ENCODE measurements around the gene RBM3.
A peak's percentile ranks its signal among the peaks of the same experiment; 100 is the strongest.

The RBM3 gene

GRCh38 chrX:48578661-48579128, 4.4 kb downstream of the RBM3 start:
- DNase-seq, result no peak

- no peak for DNase-seq
These were observed 5.0 kb downstream of the RBM3 start for GRCh38 chrX:48579259-48579658.

- DNase-seq, result no peak
These were observed 6.4 kb downstream of the RBM3 start for GRCh38 chrX:48580662-48581061.

- no peak for DNase-seq
These were observed 10.4 kb downstream of the RBM3 start for GRCh38 chrX:48584698-48585097.

- DNase-seq, result no peak
These were observed 15.3 kb downstream of the RBM3 start for GRCh38 chrX:48589482-48590162.

- DNase-seq, result no peak
These were observed 16.2 kb downstream of the RBM3 start for GRCh38 chrX:48590203-48591103.

- no peak for DNase-seq
These were observed 17.0 kb downstream of the RBM3 start for GRCh38 chrX:48591255-48591791.

GRCh38 chrX:48592971-48593370, 18.7 kb downstream of the RBM3 start:
- no peak for DNase-seq

GRCh38 chrX:48595929-48596328, 21.6 kb downstream of the RBM3 start:
- no peak for DNase-seq

GRCh38 chrX:48597353-48598264, 23.3 kb downstream of the RBM3 start, which contains the start of gene WDR13:
TSS of gene WDR13 (plus strand) at chrX:48597492. CDS start at chrX:48597997, 505 bp downstream.
- peak; percentile 96 for DNase-seq

GRCh38 chrX:48598614-48599013, 24.3 kb downstream of the RBM3 start:
- DNase-seq, result no peak

GRCh38 chrX:48599341-48599740, 25.1 kb downstream of the RBM3 start:
- no peak for DNase-seq

- DNase-seq, result no peak
These were observed 25.9 kb downstream of the RBM3 start for GRCh38 chrX:48600226-48600625.

GRCh38 chrX:48601741-48602394, 27.6 kb downstream of the RBM3 start:
- no peak for DNase-seq

GRCh38 chrX:48604701-48605100, 30.4 kb downstream of the RBM3 start:
- no peak for DNase-seq

- DNase-seq, result no peak
These were observed 31.8 kb downstream of the RBM3 start for GRCh38 chrX:48606091-48606490.

GRCh38 chrX:48611703-48612102, 37.4 kb downstream of the RBM3 start:
- no peak for DNase-seq

- DNase-seq, result no peak
These were observed 39.3 kb downstream of the RBM3 start for GRCh38 chrX:48613502-48614160.

- no peak for DNase-seq
These were observed 42.3 kb downstream of the RBM3 start for GRCh38 chrX:48616576-48616975.

- DNase-seq, result no peak
These were observed 43.5 kb downstream of the RBM3 start for GRCh38 chrX:48617542-48618340.

All from femur (tissue), 1 donor.